Naive thymus-derived CD8-positive, alpha-beta T cell (primary cell): Measurements from ENCODE around the gene CYSLTR2. TPM values are rescaled to one million over a fixed set of nuclear protein-coding genes. Genes with fewer than 3 reads are reported as not detected.

ENCODE experiments used
- ATAC-seq, 2 donors: fragments of 150-1000 bp; cut with Tn5 transposase in 1 of 2; sonication (Bioruptor Pico), chemical (Tn5 transposase) in 1 of 2; 1 replicate in 1 of 2; 2 replicates in 1 of 2; pipeline ENCODE4 v1.10.0; 2021; ENCODE audit warnings: mild to moderate bottlenecking in 2 of 2, moderate library complexity in 2 of 2
- POLR2A ChIA-PET: fragments of 350-600 bp; sonication (Branson Sonifier 250); formaldehyde crosslinking; loops from one replicate; lab custom pipeline; 2021; ENCODE audit warnings: antibody characterized with exemption; lab: Charles Lee
- DNase-seq, 10 donors: peaks; one replicate each; pipeline versions ENCODE4 v3.0.0 to v3.0.0-alpha.2; 2020 to 2022
- H3K27ac Mint-ChIP-seq, 10 donors: one replicate each; pipeline ENCODE4 v1.8.0; 2020 to 2022; ENCODE audit warnings: mild to moderate bottlenecking in 10 of 10, mixed read lengths in 10 of 10, moderate library complexity in 4 of 10, inconsistent platforms in 1 of 10
- H3K27me3 Mint-ChIP-seq, 5 donors: one replicate each; pipeline ENCODE4 v1.8.0; 2021 to 2022; ENCODE audit warnings: mixed read lengths in 5 of 5
- H3K36me3 Mint-ChIP-seq, 3 donors: one replicate each; pipeline ENCODE4 v1.8.0; 2020 to 2022; ENCODE audit warnings: mixed read lengths in 3 of 3, mild to moderate bottlenecking in 2 of 3, inconsistent platforms in 1 of 3
- H3K4me1 Mint-ChIP-seq, 4 donors: one replicate each; pipeline ENCODE4 v1.8.0; 2021 to 2022; ENCODE audit warnings: mixed read lengths in 4 of 4
- H3K4me3 Mint-ChIP-seq, 10 donors: one replicate each; pipeline ENCODE4 v1.8.0; 2020 to 2022; ENCODE audit warnings: mild to moderate bottlenecking in 10 of 10, mixed read lengths in 10 of 10, moderate library complexity in 6 of 10, inconsistent platforms in 1 of 10
- H3K9me3 Mint-ChIP-seq, 9 donors: one replicate each; pipeline ENCODE4 v1.8.0; 2020 to 2022; ENCODE audit warnings: mixed read lengths in 9 of 9, mild to moderate bottlenecking in 3 of 9, inconsistent platforms in 1 of 9, moderate library complexity in 1 of 9
- polyA plus RNA-seq, 3 donors: library from polyadenylated mRNA; unstranded; fragments of 300-500 nt; fragmentation: Illumina TruSeq; gene quantifications; one replicate each; pipeline ENCODE4 v1.2.3, GENCODE V29; 2021
- total RNA-seq, 8 experiments: library from RNA in 2 of 8; stranded (reverse) in 2 of 8; gene quantifications; one replicate each; pipeline ENCODE4 v1.2.3 and lab custom pipeline; 2021 to 2026

CYSLTR2 gene
- total and polyA plus RNA-seq, 5 experiments from 2014 or later, result 0.37 to 2.1 (median 0.81) TPM

DNA sequence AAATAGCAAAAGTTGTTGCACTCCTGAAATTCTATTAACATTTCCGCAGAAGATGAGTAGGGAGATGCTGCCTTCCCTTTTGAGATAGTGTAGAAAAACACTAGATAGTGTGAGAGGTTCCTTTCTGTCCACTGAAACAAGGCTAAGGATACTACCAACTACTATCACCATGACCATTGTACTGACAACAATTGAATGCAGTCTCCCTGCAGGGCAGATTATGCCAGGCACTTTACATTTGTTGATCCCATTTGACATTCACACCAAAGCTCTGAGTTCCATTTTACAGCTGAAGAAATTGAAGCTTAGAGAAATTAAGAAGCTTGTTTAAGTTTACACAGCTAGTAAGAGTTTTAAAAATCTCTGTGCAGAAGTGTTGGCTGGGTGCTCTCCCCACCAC lies 55.0 kb downstream of the CYSLTR2 start:
- POLR2A ChIA-PET, result no interaction called here
- no peak for ATAC-seq

DNA sequence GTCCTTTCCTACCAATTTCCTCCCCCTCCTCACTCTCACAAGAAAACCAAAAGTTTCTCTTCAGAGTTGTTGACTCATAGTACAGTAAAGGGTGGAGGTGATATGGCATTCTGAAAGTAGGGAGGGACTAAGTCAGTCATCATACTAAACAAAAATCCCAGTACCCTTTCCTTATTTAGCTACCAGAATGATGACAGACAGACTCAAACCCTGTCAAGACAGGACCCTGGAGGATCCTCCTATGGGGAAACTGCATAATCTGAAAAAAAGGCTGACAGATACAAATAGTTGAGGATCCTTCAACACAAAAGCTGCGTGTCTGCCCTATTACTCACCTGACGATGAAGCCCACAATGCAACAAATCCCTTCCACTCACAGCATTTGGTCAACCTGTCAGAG lies 55.5 kb downstream of the CYSLTR2 start:
- H3K4me3 Mint-ChIP-seq, result no peak overlapping the region
- no peak for DNase-seq
- peaks cover 0 to 51% (median 11%) of the 10 kb centered on the region in 9 donors for H3K9me3 Mint-ChIP-seq
- H3K27me3 Mint-ChIP-seq, result no peaks in the 10 kb centered on the region
- H3K27ac Mint-ChIP-seq, result no peak overlapping the region
- no peak for ATAC-seq
- H3K4me1 Mint-ChIP-seq, result peaks cover 0 to 22% (median 0%) of the 10 kb centered on the region in 4 donors
- POLR2A ChIA-PET, result no interaction called here
- H3K36me3 Mint-ChIP-seq, result peaks cover 34 to 58% (median 50%) of the 10 kb centered on the region in 3 donors

More for the DNA sequence above, 55.0 kb downstream of the CYSLTR2 start:
- Mint-ChIP-seq H3K27me3 (no peaks in the 10 kb centered on the region), H3K9me3 (peaks cover 0 to 48% (median 10%) of the 10 kb centered on the region in 9 donors), H3K27ac (no peak overlapping the region), H3K36me3 (peaks cover 34 to 53% (median 47%) of the 10 kb centered on the region in 3 donors), H3K4me1 (peaks cover 0 to 22% (median 0%) of the 10 kb centered on the region in 4 donors), H3K4me3 (no peak overlapping the region)
- DNase-seq, result no peak

DNA sequence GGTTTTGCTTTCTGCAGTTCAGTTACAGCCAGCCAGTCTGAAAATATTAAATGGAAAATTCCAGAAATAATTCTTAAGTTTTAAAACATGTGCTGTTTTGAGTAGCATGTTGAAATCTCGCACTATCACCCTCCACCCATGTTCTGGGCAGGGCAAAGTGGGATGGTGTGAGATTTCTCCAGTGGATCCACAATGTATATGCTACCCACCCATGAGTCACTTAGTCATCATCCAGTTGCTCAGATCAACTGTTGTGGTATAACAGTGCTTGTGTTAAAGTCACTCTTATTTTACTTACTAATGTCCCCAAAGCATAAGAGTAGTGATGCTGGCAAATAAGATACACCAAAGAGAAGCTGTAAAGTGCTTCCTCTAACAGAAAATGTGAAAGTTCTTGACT lies 56.4 kb downstream of the CYSLTR2 start:
- H3K9me3 Mint-ChIP-seq, result peaks cover 2 to 49% (median 11%) of the 10 kb centered on the region in 9 donors
- POLR2A ChIA-PET, result no interaction called here
- H3K27ac Mint-ChIP-seq, result no peak overlapping the region
- peaks cover 26 to 53% (median 41%) of the 10 kb centered on the region in 3 donors for H3K36me3 Mint-ChIP-seq
- H3K4me3 Mint-ChIP-seq, result no peak overlapping the region
- DNase-seq, result no peak
- ATAC-seq, result no peak
- no peaks in the 10 kb centered on the region for H3K27me3 Mint-ChIP-seq
- H3K4me1 Mint-ChIP-seq, result peaks cover 0 to 13% (median 0%) of the 10 kb centered on the region in 4 donors

DNA sequence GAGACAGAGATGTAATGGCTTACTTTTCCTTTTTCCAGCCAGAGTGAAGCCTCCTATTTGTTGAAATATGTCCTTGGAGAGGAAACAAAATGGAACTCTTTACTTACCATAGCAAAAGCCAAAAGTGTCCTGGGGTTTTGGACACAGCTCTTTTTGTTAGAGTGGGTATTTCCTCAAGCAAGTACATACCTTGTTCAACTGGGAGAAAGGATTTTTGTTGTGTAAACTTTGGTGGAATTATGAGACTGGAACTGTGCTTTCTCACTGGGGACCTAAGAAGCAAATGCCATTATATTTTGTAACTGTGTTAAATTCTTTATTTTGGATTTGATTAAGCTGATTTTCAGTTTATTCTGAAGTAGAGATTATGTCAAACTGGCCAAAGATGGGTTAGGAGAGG lies 58.4 kb downstream of the CYSLTR2 start:
- H3K27ac Mint-ChIP-seq, result no peak overlapping the region
- ATAC-seq (no peak), DNase-seq (no peak)
- peaks cover 14 to 60% (median 26%) of the 10 kb centered on the region in 9 donors for H3K9me3 Mint-ChIP-seq
- peaks cover 0 to 10% (median 0%) of the 10 kb centered on the region in 4 donors for H3K4me1 Mint-ChIP-seq
- H3K36me3 Mint-ChIP-seq, result peaks cover 17 to 45% (median 42%) of the 10 kb centered on the region in 3 donors
- POLR2A ChIA-PET, result no interaction called here
- H3K4me3 Mint-ChIP-seq, result no peak overlapping the region
- no peaks in the 10 kb centered on the region for H3K27me3 Mint-ChIP-seq

DNA sequence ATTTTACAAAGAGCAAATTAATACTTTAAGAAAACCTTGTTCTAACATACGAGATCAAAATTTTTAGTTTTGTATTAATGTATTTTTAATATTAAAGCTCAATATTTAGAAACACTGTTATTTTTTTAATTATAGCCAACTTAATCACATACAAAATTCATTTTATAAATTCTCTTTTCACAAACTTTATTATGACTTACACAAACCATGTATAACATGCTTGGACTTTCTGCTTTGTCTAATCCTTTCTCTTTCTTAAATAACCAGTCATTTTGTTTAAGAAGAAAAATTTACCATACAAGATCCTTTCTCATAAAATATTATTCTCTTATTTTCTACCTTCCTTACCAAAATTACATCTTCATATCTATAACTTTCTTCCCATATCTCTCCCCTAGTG lies 62.2 kb downstream of the CYSLTR2 start:
- Mint-ChIP-seq H3K27me3 (peaks cover 0 to 4% (median 0%) of the 10 kb centered on the region in 5 donors), H3K27ac (no peak overlapping the region), H3K4me3 (no peak overlapping the region), H3K4me1 (no peaks in the 10 kb centered on the region), H3K9me3 (peaks cover 22 to 68% (median 35%) of the 10 kb centered on the region in 9 donors), H3K36me3 (peaks cover 0 to 43% (median 24%) of the 10 kb centered on the region in 3 donors)
- POLR2A ChIA-PET, result no interaction called here
- no peak for ATAC-seq
- DNase-seq, result no peak

DNA sequence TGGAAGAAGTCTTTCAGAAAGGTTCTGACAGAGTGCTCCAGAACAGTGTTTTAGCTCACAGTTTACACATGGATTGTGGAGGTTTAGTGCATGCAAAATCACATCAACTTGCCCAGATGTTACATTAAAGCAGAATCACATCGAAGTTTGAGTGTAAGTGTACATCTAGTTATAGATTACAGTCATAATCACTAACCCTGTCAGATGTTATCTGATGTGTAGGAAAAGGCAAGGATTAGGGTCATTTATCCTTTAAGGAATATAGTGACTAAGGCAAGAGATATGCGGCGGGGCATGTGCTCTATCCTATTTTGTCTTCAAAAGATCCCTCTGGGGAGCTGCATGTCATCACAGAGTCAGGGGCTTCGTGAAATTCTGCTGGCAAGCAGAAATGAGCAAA lies 66.9 kb downstream of the CYSLTR2 start:
- Mint-ChIP-seq H3K4me3 (no peak overlapping the region), H3K36me3 (peaks cover 0 to 37% (median 21%) of the 10 kb centered on the region in 3 donors), H3K4me1 (no peaks in the 10 kb centered on the region), H3K27ac (no peak overlapping the region), H3K27me3 (peaks cover 0 to 8% (median 0%) of the 10 kb centered on the region in 5 donors), H3K9me3 (peaks cover 16 to 60% (median 29%) of the 10 kb centered on the region in 9 donors)
- POLR2A ChIA-PET, result no interaction called here
- DNase-seq (no peak), ATAC-seq (no peak)

DNA sequence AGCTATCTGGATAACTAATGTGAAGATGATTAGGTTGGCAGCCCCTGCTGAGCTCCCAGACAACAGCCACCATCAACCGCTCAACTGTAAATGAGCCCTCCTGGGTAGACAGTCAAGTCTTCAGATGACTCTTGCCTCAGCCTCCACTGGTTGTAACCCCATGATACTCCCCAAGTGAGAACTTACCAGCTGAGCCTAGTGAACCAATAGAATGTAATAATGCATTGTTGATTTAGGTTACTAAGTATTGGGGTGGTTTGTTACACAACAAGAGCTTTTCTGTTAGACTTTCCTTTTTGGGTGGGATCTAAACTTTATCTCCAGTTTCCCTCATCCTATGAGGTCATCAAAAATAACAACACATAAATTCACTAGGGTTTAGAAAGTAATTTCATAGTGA lies 69.4 kb downstream of the CYSLTR2 start:
- DNase-seq (no peak), ATAC-seq (no peak)
- H3K27me3 Mint-ChIP-seq, result peaks cover 0 to 4% (median 0%) of the 10 kb centered on the region in 5 donors
- POLR2A ChIA-PET, result no interaction called here
- H3K36me3 Mint-ChIP-seq, result peaks cover 0 to 18% (median 14%) of the 10 kb centered on the region in 3 donors
- peaks cover 4 to 38% (median 19%) of the 10 kb centered on the region in 9 donors for H3K9me3 Mint-ChIP-seq
- H3K27ac Mint-ChIP-seq, result no peak overlapping the region
- H3K4me1 Mint-ChIP-seq, result no peaks in the 10 kb centered on the region
- no peak overlapping the region for H3K4me3 Mint-ChIP-seq

DNA sequence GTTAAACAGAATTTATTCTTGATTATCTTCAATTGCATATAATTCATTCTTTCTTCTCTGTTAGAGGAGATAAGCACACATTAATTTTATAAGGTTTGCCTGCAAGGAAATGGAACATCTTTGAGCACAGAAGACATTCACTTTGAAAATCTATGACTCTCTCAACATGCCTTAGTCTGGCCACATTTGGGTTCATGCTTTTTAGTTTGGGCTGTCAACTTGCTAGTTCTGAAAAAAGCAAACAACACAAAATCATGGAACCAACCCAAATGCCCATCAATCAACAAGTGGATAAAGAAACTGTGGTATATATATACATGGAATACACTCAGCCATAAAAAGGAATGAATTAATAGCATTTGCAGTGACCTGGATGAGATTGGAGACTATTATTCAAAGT lies 71.5 kb downstream of the CYSLTR2 start:
- no peaks in the 10 kb centered on the region for H3K4me1 Mint-ChIP-seq
- H3K9me3 Mint-ChIP-seq, result peaks cover 0 to 18% (median 11%) of the 10 kb centered on the region in 9 donors
- H3K4me3 Mint-ChIP-seq, result no peak overlapping the region
- H3K27ac Mint-ChIP-seq, result no peak overlapping the region
- peaks cover 0 to 9% (median 0%) of the 10 kb centered on the region in 5 donors for H3K27me3 Mint-ChIP-seq
- POLR2A ChIA-PET, result no interaction called here
- peaks cover 0 to 11% (median 11%) of the 10 kb centered on the region in 3 donors for H3K36me3 Mint-ChIP-seq
- DNase-seq (no peak), ATAC-seq (no peak)

DNA sequence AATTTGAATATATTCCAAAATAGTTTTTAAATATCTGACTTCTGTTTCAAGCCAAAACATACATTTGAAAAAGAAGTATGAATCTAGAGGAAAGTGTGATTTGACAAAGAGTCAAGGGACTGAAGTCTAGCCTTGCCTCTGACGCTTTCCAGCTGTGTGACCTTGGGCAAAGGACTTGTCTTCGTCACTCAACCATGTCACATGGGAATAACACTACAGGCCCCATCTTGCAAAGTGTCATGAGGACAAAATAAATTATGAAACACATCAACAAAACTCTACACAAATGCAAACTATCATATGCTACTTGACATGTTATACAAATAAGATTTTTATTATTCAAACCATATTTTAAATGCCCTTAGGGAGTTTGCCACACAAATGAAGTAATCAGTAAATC lies 73.0 kb downstream of the CYSLTR2 start:
- Mint-ChIP-seq H3K36me3 (peaks cover 0 to 5% (median 5%) of the 10 kb centered on the region in 3 donors), H3K9me3 (peaks cover 0 to 10% (median 6%) of the 10 kb centered on the region in 9 donors), H3K4me1 (peaks cover 0 to 8% (median 1%) of the 10 kb centered on the region in 4 donors), H3K27me3 (peaks cover 0 to 16% (median 3%) of the 10 kb centered on the region in 5 donors), H3K27ac (no peak overlapping the region), H3K4me3 (no peak overlapping the region)
- DNase-seq, result no peak
- ATAC-seq, result no peak
- POLR2A ChIA-PET, result no interaction called here

DNA sequence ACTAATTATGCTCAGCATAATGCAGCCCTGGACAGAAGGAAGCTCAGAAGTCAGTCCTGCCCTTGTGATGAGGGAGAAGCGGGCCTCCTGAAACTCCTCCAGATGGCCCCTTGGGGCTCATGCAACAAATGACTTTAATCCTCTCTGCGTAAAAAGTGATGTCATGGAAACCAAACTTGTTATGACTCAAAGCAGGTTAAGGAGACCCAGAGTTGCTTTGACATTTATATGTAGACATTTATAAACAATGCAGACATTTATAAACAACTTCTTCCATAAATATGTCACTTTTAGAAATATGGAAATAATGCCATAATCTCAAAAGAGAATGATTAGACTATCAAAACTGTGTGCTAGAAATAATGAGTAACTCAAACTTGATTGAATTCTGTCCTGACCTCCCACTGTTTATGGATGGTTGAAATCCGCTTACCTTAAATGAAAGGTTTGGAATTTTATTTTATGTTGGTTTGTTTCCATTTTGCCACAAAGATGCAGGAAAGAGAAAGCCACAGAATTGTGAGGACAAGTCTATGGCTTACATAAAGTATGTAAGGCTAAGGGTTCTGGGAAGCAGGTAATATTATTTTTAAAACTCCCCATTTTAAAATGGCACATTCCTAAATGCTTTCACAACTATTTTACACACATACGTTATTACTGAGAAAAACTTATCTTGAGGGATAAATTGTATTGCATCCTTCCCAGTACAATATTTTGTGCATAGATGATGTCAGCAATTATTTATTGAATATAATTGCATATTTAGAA lies 73.7 kb downstream of the CYSLTR2 start:
- H3K4me3 Mint-ChIP-seq, result no peak overlapping the region
- ATAC-seq, result no peak
- peaks cover 0 to 5% (median 2%) of the 10 kb centered on the region in 3 donors for H3K36me3 Mint-ChIP-seq
- POLR2A ChIA-PET, result no interaction called here
- H3K9me3 Mint-ChIP-seq, result peaks cover 0 to 5% (median 1%) of the 10 kb centered on the region in 9 donors
- no peak for DNase-seq
- peaks cover 2 to 10% (median 5%) of the 10 kb centered on the region in 4 donors for H3K4me1 Mint-ChIP-seq
- no peak overlapping the region for H3K27ac Mint-ChIP-seq
- H3K27me3 Mint-ChIP-seq, result peaks cover 0 to 16% (median 4%) of the 10 kb centered on the region in 5 donors

DNA sequence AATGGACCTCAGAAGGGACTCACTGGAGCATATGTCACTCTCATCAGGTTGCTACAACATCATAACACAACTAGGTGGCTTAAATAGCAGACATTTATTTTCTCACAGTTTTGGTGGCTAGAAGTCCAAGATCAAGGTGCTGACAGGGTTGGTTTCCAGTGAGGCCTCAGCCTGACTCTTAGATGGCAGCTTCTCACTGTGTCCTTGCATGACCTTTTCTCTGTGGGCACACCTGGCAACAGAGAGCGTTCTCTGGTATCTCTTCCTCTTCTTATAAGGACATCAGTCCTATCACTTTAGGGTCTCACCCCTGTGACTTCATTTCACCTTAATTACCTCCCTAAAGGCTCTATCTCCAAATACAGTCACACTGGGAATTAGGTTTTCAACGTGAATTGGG lies 74.5 kb downstream of the CYSLTR2 start:
- no peak for DNase-seq
- Mint-ChIP-seq H3K27me3 (peaks cover under 1 to 17% (median 4%) of the 10 kb centered on the region in 5 donors), H3K4me3 (no peak overlapping the region), H3K9me3 (peaks cover 0 to 5% (median 0%) of the 10 kb centered on the region in 9 donors), H3K4me1 (peaks cover 2 to 10% (median 5%) of the 10 kb centered on the region in 4 donors), H3K27ac (no peak overlapping the region), H3K36me3 (peaks cover 0 to 5% (median 1%) of the 10 kb centered on the region in 3 donors)
- POLR2A ChIA-PET, result no interaction called here
- no peak for ATAC-seq

DNA sequence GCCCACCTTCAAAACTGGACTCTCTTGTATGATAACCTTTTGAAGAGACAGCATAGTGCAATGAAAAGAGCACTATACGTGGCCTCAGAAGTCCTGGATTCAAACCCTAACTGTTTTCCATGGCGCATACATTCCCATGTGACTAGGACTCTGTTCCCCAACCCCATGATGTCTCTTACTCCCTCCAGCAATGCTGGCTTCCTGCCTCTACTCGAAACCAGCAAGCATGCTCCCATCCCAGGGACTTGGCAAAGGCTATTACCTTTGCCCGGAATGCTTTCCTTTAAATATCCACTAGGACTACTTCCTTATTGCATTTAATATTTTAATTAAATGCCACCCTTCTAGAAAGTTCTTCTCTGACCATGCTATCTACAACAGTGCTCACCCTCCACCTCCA lies 75.1 kb downstream of the CYSLTR2 start:
- peaks cover 0 to 5% (median 0%) of the 10 kb centered on the region in 9 donors for H3K9me3 Mint-ChIP-seq
- POLR2A ChIA-PET, result no interaction called here
- H3K4me1 Mint-ChIP-seq, result peaks cover 2 to 10% (median 5%) of the 10 kb centered on the region in 4 donors
- no peak overlapping the region for H3K27ac Mint-ChIP-seq
- peaks cover 0 to 5% (median 0%) of the 10 kb centered on the region in 3 donors for H3K36me3 Mint-ChIP-seq
- H3K27me3 Mint-ChIP-seq, result peaks cover 2 to 17% (median 4%) of the 10 kb centered on the region in 5 donors
- no peak overlapping the region for H3K4me3 Mint-ChIP-seq
- ATAC-seq, result no peak
- DNase-seq, result no peak

DNA sequence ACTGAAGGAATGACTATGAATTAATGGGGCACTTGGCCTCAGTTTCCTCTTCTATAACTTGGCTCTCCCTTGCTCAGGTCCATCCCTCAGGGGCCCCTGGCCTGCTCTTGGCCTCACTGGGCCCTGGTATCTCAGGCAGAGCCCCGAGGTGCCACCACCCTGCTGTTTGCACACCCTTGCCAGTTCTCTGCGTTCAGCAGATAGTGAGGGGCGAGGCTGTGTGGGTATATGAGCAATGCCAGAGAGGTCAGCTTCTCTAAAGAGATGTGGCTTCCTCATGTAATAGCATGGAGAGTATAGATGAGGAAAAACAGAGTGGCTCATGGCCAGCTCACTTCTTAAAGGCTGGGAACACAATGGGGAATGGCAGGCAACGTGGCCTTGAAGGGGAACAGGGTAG lies 76.1 kb downstream of the CYSLTR2 start:
- no peak for ATAC-seq
- peaks cover 2 to 17% (median 4%) of the 10 kb centered on the region in 5 donors for H3K27me3 Mint-ChIP-seq
- no peak overlapping the region for H3K4me3 Mint-ChIP-seq
- H3K27ac Mint-ChIP-seq, result no peak overlapping the region
- H3K36me3 Mint-ChIP-seq, result peaks cover 0 to 5% (median 0%) of the 10 kb centered on the region in 3 donors
- DNase-seq, result no peak
- POLR2A ChIA-PET, result no interaction called here
- peaks cover 0 to 5% (median 0%) of the 10 kb centered on the region in 9 donors for H3K9me3 Mint-ChIP-seq
- peaks cover 2 to 10% (median 5%) of the 10 kb centered on the region in 4 donors for H3K4me1 Mint-ChIP-seq
